ENCODE measurements around the gene ABHD12B. TPM values are rescaled to one million over a fixed set of nuclear protein-coding genes. Genes with fewer than 3 reads are reported as not detected.

Gene ABHD12B
- total RNA-seq, 1 experiment from 2014 or later, result 51.0 TPM

- Histone ChIP-seq H3K18ac (ENCODE audit: insufficient read length, low read depth, low read length) (no peak overlapping the region), H3K79me1 (ENCODE audit: insufficient read depth, low read depth, low read length, poor library complexity, severe bottlenecking) (no peaks in the 10 kb centered on the region), H3K27ac (ENCODE audit: insufficient read length, low read depth, low read length) (no peak overlapping the region), H3K14ac (ENCODE audit: insufficient read depth, low read length) (no peak overlapping the region), H3K23me2 (ENCODE audit: insufficient read length, low read depth, low read length, poor library complexity, severe bottlenecking) (no peaks in the 10 kb centered on the region), H3T11ph (ENCODE audit: low read length) (no peak overlapping the region), H4K8ac (replicated peaks; ENCODE audit: insufficient read length, low read depth, low read length) (no peak overlapping the region), H4K91ac (ENCODE audit: insufficient read length, low read depth, low read length) (no peak overlapping the region), H3K4me1 (ENCODE audit: insufficient read depth, low read length) (peaks cover 4% of the 10 kb centered on the region), H3K9me3 (ENCODE audit: control insufficient read depth, low read depth, low read length) (no peaks in the 10 kb centered on the region), H2BK12ac (ENCODE audit: insufficient read length, low read depth, low read length) (no peak overlapping the region), H2BK5ac (ENCODE audit: insufficient read length, low read length) (no peak overlapping the region), H2BK120ac (ENCODE audit: low read depth, low read length, poor library complexity, severe bottlenecking) (no peak overlapping the region), H3K9ac (ENCODE audit: extremely low read depth, insufficient read length, low read length) (no peak overlapping the region), H4K5ac (ENCODE audit: insufficient read length, low read depth, low read length) (no peak overlapping the region), H3K4me2 (ENCODE audit: insufficient read depth, insufficient read length, low read length) (peak overlapping the region; percentile 3), H2BK20ac (ENCODE audit: low read depth, low read length, poor library complexity, severe bottlenecking) (no peak overlapping the region), H2BK15ac (ENCODE audit: low read depth, low read length) (no peak overlapping the region), H2AK5ac (ENCODE audit: insufficient read length, low read length) (no peak overlapping the region), H3K4ac (ENCODE audit: low read depth, low read length) (no peak overlapping the region), H2AFZ (ENCODE audit: low read length) (peak overlapping the region; percentile 96), H4K20me1 (ENCODE audit: control insufficient read depth, insufficient read depth, insufficient read length) (no peaks in the 10 kb centered on the region), H3K79me2 (ENCODE audit: insufficient read depth, low read length) (no peaks in the 10 kb centered on the region), H3K56ac (ENCODE audit: insufficient read length, low read depth, low read length) (no peak overlapping the region), H3K27me3 (ENCODE audit: insufficient read depth, low read length) (no peaks in the 10 kb centered on the region), H3K23ac (ENCODE audit: insufficient read length, low read depth, low read length) (no peak overlapping the region)
- H3K4me3 Mint-ChIP-seq, result peak overlapping the region; percentile 11 to 13; a peak in 2 of 5 replicates
- no peaks in the 10 kb centered on the region; a peak in 1 of 5 replicates for H3K9me3 Mint-ChIP-seq
- peak overlapping the region in 2 of 3 experiments; percentile 91 to 92; a peak in 4 of 7 replicates for H3K27ac Mint-ChIP-seq
- WGBS (ENCODE audit: extremely low coverage, insufficient read length, low lambda C conversion rate), result no CpG with 5 or more reads among the region's 6 CpGs
- peak; percentile 82 for TF ChIP-seq CTCF (conservative IDR thresholded peaks at IDR 0.05)
- no peaks in the 10 kb centered on the region for H3K36me3 Mint-ChIP-seq (ENCODE audit: insufficient read depth in 1 of 3, low read depth in 3 of 3)
- peak; percentile 84 for DNase-seq
- peaks cover 2% of the 10 kb centered on the region; the same call in 1 of the 2 replicates for H3K27me3 Mint-ChIP-seq (ENCODE audit: low read depth)
- H3K4me1 Mint-ChIP-seq, result peaks cover 27 to 29% of the 10 kb centered on the region in 2 experiments
Observed at GRCh38 chr14:50860478-50861086, 11.3 kb upstream of the ABHD12B start.

Measured in H9 (cell line).